GM18858 (cell line): ENCODE results near the gene LMF1.
"Not testable (repeated sequence)": the region's sequence is repeated elsewhere in the genome, so short reads cannot be mapped to it uniquely, and the experiment has no call there.

Experiments
- ATAC-seq: cut with Tn5 transposase; IDR thresholded peaks from one replicate; pipeline ENCODE4 v1.9.1; 2021; ENCODE audit not compliant: unreplicated experiment

Gene LMF1

GRCh38 chr16:835373-835772 lies 135.4 kb downstream of the LMF1 start:
- ATAC-seq: no peak

DNA sequence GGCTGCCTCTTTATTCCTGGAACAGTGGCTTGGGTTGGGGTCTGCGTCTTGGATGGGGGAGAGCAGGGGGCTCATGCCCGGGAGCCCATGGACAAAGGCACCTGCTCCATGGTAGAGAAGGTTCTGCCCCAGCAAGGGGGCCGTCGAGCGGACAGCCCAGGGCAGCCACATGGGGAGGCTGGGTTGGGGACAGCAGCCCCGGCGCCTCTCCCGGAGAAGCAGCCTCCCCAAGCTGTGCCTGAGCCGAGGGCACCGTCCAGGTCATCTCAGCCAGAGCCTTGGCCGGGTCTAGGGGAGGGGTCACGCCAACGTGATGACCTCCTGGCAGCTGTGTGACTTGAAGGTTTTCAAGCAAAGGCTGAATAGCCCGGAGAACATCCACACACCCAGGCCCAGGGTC lies 137.4 kb downstream of the LMF1 start:
- no peak for ATAC-seq

DNA sequence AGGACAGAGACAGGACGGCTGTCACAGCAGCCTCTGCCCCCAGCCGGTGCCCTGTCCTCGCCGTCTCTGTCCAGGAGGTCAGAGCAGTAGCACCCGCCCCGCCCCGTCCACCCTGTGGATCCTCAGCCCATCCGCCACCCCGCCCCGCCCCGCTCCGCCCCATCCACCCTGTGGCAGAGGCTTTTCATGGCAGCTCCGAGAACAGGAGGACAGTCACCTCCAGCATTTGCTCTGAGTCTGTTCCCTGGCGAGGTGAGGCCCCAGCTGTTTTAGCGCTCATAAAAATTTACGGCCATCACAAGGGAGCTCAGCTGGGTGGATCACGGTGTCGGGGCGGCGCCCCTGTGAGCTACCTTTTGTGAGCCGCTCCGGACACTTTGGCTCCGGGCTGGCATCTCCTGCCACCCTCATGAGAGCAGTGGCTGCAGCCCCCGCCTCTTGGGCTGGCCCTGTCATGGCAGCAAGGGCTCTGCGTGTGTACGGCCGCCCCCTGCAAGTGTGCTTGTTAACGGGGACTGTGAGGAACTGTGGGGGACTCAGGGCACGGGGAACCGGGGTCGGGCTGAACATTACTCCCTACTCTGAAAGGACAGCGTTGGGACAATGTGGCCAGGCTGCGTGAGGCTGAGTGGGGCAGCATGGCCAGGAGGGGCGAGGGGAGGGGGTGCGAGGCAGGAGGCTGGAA lies 138.0 kb downstream of the LMF1 start:
- no peak for ATAC-seq

DNA sequence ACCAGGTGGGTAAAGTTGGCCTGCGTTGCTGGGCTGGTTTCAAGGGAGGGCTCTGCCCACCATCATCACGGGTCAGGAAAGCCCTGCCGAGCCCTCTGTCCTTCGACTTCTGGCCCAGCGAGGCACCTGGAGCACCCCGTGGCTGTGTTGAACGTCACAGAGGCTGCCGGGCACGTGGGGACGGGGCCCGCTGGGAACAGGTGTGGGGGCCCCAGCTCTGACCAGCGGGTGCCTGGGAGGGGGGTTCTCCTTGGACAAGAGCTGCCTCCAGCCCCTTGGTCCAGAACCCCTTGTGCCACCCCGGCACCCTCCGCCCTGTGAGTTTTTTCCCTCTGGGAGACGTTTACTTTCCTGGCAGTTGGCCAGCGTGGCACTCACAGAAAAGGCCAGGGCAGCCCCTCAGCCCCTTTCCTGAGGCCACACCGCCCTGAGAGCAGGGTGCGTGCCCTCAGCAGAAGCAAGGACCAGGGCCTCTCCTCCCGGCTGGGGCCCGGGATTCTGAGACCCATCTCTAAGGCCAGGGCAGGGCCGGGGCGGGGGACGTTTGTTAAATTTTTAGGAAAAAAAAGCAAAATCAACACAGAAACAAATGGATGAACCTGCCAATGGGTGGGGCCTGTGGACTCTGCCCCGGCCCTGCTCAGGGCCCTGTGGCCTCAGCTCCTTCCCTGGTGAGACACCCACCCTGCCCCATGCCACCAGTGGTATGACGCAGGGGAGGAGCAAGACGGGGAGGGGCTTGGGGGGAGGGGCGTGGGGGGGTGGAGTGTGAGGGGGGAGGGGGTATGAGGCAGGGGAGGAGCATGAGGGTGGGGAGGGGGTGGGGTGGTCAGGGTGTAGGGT lies 139.0 kb downstream of the LMF1 start:
- ATAC-seq: no peak

DNA sequence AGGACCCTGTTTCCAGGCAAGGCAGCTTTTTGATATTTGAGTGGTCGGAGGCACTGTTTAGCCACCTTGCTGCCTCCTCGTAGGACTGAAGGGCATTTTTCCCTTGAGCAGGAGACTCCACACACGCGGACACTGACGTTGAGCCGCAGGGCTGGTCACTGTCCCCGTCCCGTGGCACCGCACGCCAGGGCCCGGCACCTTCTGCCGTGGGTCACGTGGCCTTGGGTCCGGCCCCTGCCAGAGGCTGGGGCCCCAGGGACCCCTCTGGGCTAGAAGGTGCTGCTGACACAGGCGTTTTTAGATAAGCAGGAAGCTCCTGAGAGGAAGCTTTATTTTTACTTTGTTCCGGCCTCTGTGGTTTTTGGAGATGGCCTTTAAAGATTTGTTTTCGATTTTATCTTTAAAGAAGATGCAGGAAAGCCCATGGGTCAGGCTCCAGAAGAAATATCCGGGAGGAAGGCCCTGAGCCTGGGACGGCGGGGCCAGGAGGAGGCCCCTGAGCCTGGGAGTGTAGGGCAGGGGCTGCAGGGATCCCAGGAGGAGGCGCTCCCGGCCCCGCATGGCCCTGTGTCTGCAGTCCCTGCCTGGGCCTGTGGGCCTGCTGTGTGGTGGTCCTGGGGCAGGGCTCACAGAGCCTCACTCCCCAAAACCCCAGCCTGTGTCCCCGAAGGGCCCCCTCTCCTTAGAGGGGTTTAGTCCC lies 139.8 kb downstream of the LMF1 start:
- ATAC-seq: no peak

GRCh38 chr16:830107-830870 lies 140.5 kb downstream of the LMF1 start:
- no peak for ATAC-seq

GRCh38 chr16:828891-829290 lies 141.9 kb downstream of the LMF1 start:
- no peak for ATAC-seq

DNA sequence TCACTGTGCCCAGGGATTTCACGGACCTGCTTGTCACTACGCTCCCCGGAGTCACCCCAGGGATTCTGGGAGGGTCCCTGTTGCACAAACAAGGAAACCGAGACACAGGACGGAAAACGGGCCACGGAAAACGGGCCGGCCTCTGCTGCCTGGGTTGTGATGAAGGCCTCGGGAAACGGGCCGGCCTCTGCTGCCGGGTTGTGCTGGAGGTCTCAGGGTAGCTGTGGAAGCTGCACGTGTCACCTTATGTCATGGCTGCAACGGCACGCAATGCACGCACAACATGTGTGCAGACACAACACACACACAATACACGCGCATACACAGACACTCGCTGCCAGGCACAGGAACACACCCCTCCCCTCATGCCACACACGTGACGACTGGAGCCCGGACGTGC lies 143.3 kb downstream of the LMF1 start:
- ATAC-seq: no peak

GRCh38 chr16:825341-826061 lies 145.3 kb downstream of the LMF1 start:
- no peak for ATAC-seq

- ATAC-seq: no peak
Measured at GRCh38 chr16:824601-825000, 146.2 kb downstream of the LMF1 start.

DNA sequence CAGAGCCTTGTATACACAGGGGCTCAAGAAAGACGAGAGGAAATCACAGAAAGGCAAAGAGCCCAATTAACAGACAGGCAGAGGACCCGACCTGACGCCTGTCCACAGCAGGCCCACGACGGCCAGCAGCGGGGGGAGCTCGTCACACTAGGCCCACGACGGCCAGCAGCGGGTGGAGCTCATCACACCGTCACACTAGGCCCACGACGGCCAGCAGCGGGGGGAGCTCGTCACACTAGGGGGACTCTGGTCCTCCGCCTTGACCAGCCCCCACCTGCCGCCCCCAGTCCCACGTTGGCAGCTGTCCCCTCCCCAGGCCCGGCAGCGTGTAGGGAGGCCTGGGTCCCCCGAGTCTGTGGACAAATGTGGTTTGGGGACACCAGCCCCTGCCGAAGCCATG lies 146.6 kb downstream of the LMF1 start:
- ATAC-seq: no peak

- ATAC-seq: no peak
Measured at GRCh38 chr16:822909-823297, 147.9 kb downstream of the LMF1 start.

- no peak for ATAC-seq
Measured at GRCh38 chr16:822174-822908, 148.4 kb downstream of the LMF1 start.

DNA sequence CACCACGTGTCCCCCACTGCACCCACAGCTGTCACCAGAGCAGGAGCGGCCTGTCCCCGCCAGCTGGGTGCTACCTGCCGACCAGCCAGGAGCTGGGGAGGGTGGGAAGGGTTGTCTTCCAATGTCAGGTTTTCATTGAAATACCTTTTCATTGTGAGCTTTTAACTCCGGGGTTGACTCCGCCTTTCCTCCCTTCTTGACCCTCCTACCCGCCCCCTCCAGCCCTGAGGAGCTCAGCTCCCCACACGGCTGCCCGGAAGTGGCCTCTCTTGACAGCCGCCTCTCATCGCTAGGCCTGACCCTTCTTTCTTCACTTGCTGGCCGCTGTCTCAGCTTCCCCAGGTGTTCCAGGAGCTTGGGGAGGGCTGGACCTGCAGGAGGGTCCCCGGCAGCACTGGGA lies 149.0 kb downstream of the LMF1 start:
- ATAC-seq: no peak

GRCh38 chr16:820748-821147 lies 150.0 kb downstream of the LMF1 start:
- ATAC-seq: no peak

GRCh38 chr16:820044-820408 lies 150.8 kb downstream of the LMF1 start:
- not testable (repeated sequence) for ATAC-seq

DNA sequence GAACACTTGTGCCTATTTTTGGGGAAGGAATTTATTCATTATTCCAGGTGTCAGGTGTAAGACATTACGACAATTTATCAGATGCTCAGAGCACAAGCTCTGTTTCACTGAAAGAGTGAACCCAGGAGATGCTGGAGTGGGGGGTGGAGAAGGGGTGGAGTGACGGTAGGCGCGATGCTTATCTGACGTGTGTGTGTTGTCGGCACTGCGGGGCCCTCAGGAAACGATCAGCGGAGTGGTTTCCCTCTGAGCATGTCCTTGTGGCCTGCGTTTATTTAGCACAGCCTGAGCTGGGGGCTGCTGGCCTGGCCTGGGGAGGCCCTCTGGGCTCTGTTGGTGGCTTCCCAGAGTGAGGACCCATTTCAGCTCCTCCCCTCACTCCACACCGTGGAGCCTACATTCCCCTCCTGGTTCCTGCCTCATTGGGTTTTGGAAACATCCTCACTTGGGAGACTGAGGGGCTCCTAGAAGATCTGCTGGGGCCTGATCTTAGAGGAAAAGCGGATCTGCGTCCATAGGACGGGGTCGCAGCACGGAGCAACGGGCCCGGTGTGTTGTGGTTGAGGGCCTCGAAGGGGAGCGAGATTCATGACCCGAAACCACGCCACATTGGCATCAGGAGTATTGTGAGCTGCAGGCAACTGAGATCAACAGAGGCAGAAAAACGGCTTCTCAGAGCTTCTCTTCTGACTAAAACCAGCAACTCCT lies 151.3 kb downstream of the LMF1 start:
- no peak for ATAC-seq

DNA sequence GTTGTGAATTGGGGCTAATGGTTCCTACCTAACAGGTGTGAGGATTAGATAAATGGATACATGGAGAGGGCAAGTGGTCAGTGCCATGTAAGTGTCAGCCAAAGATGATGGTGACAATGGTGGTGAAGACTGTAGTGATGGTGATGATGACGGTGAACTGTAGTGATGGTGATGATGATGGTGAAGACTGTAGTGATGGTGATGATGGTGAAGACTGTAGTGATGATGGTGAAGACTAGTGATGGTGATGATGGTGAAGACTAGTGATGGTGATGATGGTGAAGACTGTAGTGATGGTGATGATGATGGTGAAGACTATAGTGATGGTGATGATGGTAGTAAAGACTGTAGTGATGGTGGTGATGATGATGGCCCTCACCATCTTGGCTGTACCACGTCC lies 152.2 kb downstream of the LMF1 start:
- ATAC-seq: no peak

GRCh38 chr16:818132-818531 lies 152.7 kb downstream of the LMF1 start:
- no peak for ATAC-seq
